HepG2 (cell line): ENCODE measurements around the gene CHD2. TPM values are rescaled to one million over a fixed set of nuclear protein-coding genes. Genes with fewer than 3 reads are reported as not detected.

Experiments
- ATAC-seq: fragments of 200-7000 bp; cut with Tn5 transposase; 3 replicates; pipeline ENCODE4 v1.9.1; 2020; ENCODE audit warnings: mild to moderate bottlenecking, moderate library complexity
- BruUV-seq: library from RNA; stranded (reverse); fragments of 400-500 nt; replicated peaks from 2 replicates; lab custom pipeline; 2021; lab: Mats Ljungman, UMichigan
- CTCF ChIA-PET: fragments of 300-600 bp; formaldehyde crosslinking; extraction: SDS; loops from one replicate; lab custom pipeline; 2021; ENCODE audit warnings: low total read pairs, inconsistent platforms, low intra/inter-chr PET ratio; lab: Yijun Ruan, JAX
- POLR2A ChIA-PET: fragments of 350-600 bp; sonication (Branson Sonifier 250); formaldehyde crosslinking; loops from one replicate; lab custom pipeline; 2020; ENCODE audit warnings: antibody characterized with exemption, inconsistent platforms; lab: Yijun Ruan, JAX
- DNase-seq: peaks from one replicate; pipeline ENCODE4 v3.0.0-alpha.2; 2015; ENCODE audit warnings: low spot score
- FAIRE-seq: peaks from 3 replicates; lab custom pipeline; 2011; peaks lifted over from hg19 to GRCh38; lab: Jason Lieb, UNC
- H2AFZ ChIP-seq: one replicate; pipeline ENCODE4 v1.6.1; 2011; ENCODE audit warnings: low read length, inconsistent platforms
- H3K27ac ChIP-seq: fragments of 300-600 bp; 3 replicates; pipeline ENCODE4 v1.8.0; 2011; ENCODE audit warnings: mixed run types, mild to moderate bottlenecking, mixed read lengths, low read length, inconsistent platforms; ENCODE audit not compliant: insufficient read depth; ENCODE audit errors: extremely low read length
- H3K27me3 ChIP-seq, 2 experiments: fragments of 200-600 bp in 1 of 2; 2 replicates in 1 of 2; 3 replicates in 1 of 2; pipeline versions ENCODE4 v1.6.0 to v1.8.0; 2011; ENCODE audit warnings: low read length in 2 of 2, mild to moderate bottlenecking in 2 of 2, moderate library complexity in 2 of 2, inconsistent platforms in 1 of 2; ENCODE audit not compliant: insufficient read depth in 2 of 2, control insufficient read depth in 1 of 2
- H3K36me3 ChIP-seq, 2 experiments: fragments of 200-600 bp in 1 of 2; replicated peaks in 1 of 2; 2 replicates in 1 of 2; 3 replicates in 1 of 2; pipeline versions ENCODE4 v1.5.1 to v1.8.0; 2011; ENCODE audit warnings: low read length in 2 of 2, inconsistent platforms in 1 of 2; ENCODE audit not compliant: insufficient read depth in 2 of 2, control insufficient read depth in 1 of 2
- H3K4me1 ChIP-seq: 2 replicates; pipeline ENCODE4 v1.5.1; 2012; ENCODE audit warnings: low read length, inconsistent platforms; ENCODE audit not compliant: insufficient read depth
- H3K4me2 ChIP-seq: 2 replicates; pipeline ENCODE4 v1.6.0; 2011; ENCODE audit warnings: low read depth, low read length, inconsistent platforms
- H3K4me3 ChIP-seq, 3 experiments: fragments of 200-600 bp in 1 of 3; sonication (generic), shearing (Covaris generic) in 1 of 3; replicated peaks in 1 of 3; 2 replicates each; pipeline ENCODE4 v1.5.1; 2011 to 2016; ENCODE audit warnings: low read length in 3 of 3, inconsistent platforms in 2 of 3, low read depth in 2 of 3, mild to moderate bottlenecking in 2 of 3, control low read depth in 1 of 3, mixed read lengths in 1 of 3; ENCODE audit not compliant: insufficient read depth in 1 of 3
- H3K79me2 ChIP-seq: one replicate; pipeline ENCODE4 v1.6.1; 2011; ENCODE audit warnings: low read length, inconsistent platforms; ENCODE audit not compliant: insufficient read depth
- H3K9ac ChIP-seq: 2 replicates; pipeline ENCODE4 v1.6.0; 2011; ENCODE audit warnings: mild to moderate bottlenecking, low read depth, low read length, inconsistent platforms; ENCODE audit not compliant: insufficient read depth
- H3K9me3 ChIP-seq: 2 replicates; pipeline ENCODE4 v1.5.1; 2012; ENCODE audit warnings: mild to moderate bottlenecking, low read length
- H4K20me1 ChIP-seq: 2 replicates; pipeline ENCODE4 v1.6.0; 2011; ENCODE audit warnings: inconsistent platforms, mild to moderate bottlenecking, low read length, moderate library complexity; ENCODE audit not compliant: insufficient read depth
- PPARG ChIP-seq: conservative IDR thresholded peaks from 2 replicates; pipeline ENCODE4 v1.6.1; 2016; ENCODE audit warnings: missing biosample characterization, missing genetic modification reagents
- SALL1 ChIP-seq: sonication (generic); formaldehyde crosslinking; IDR thresholded peaks from 2 replicates; pipeline ENCODE4 v1.8.0; 2022; ENCODE audit warnings: mild to moderate bottlenecking, missing genetic modification reagents
- WGBS: methylation state at CpG from one replicate; pipeline ENCODE4 v1.1.6; 2017; ENCODE audit warnings: low lambda C conversion rate; 5-methylcytosine and 5-hydroxymethylcytosine counted together
- in situ Hi-C: cut with HindIII; loops from 2 replicates; pipeline ENCODE4 v1.10.0; 2017; ENCODE audit warnings: low pct_unique_long_range_greater_than_20kb; ENCODE audit not compliant: extremely low pct_ligation_motif_present
- intact Hi-C: fragments of 100-400 bp; cut with micrococcal nuclease; formaldehyde crosslinking; loops from one replicate; pipeline ENCODE4 v1.10.0; 2022; ENCODE audit not compliant: unreplicated experiment
- polyA plus RNA-seq, 8 experiments: library from polyadenylated mRNA; depleted of rRNA in 3 of 8; stranded (reverse) in 7 of 8; unstranded in 1 of 8; fragments of >200 nt; fragmentation: Illumina TruSeq in 4 of 8; extraction: Trizol in 4 of 8; gene quantifications; 2 replicates each; pipeline versions ENCODE4 v1.2.1 to v1.2.3, GENCODE V29; 2011 to 2016; ENCODE audit warnings: low read depth in 4 of 8, missing spikeins in 1 of 8, mixed read lengths in 1 of 8; ENCODE audit not compliant: insufficient read depth in 1 of 8
- total RNA-seq, 5 experiments: library from RNA; depleted of rRNA; stranded (reverse); fragments of >200 nt; fragmentation: Illumina TruSeq; extraction: Trizol; gene quantifications; 2 replicates each; pipeline ENCODE4 v1.2.3, GENCODE V29; 2016; ENCODE audit warnings: low read depth in 1 of 5
- TF ChIP-seq, protein P1 (sequence below): sonication (generic); formaldehyde crosslinking; IDR thresholded peaks from 2 replicates; pipeline ENCODE4 v1.4.0; 2020; ENCODE audit warnings: missing genetic modification reagents

The CHD2 gene
- total and polyA plus RNA-seq, 2 of the 13 experiments (the other 11 are each of a cell fraction or from before 2014, with no cell fraction given) = 54.0 to 54.1 TPM

DNA sequence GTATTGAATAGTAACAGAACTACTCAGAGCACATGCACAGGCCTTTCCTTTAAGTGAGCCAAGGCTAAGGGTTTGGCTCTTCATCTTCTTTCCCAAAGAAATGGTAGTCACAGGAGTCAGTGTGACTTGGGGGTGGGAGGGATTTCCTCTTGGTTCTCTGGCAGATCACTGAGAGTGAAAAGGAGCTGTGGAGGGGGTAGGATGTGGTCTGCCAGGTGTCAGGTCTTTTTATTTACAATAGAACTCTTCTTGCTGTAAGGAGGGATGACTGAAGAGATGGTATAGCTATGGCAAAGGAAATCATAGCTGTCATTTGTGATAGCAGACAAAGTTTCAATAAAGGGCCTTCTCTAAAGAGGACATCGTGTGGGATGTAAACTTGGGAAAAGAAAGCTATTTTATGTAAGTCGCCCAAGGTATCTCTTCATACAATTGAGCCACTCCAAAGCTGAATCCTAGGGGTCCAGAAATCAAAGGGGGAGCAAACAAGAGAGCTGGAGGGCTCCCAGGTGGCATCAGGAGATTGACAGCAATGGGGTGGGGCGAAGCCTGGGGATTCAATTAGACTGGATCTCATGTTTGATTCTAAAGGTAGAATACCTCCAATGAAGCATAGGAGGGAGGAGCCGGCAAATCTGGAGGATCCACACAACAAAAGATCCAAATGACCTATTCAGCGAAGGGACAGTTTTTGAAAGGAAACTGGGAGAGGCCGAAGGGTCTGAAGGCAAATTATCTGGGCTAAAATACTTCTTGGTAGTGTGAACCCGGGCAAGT, 20.0 kb upstream of the CHD2 start (continued):
- TF ChIP-seq, protein P1, sequence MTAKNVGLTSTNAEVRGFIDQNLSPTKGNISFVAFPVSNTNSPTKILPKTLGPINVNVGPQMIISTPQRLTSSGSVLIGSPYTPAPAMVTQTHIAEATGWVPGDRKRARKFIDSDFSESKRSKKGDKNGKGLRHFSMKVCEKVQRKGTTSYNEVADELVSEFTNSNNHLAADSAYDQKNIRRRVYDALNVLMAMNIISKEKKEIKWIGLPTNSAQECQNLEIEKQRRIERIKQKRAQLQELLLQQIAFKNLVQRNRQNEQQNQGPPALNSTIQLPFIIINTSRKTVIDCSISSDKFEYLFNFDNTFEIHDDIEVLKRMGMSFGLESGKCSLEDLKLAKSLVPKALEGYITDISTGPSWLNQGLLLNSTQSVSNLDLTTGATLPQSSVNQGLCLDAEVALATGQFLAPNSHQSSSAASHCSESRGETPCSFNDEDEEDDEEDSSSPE (CRISPR knock-in tag) = no peak
- no peak for TF ChIP-seq PPARG (CRISPR knock-in tag)

DNA sequence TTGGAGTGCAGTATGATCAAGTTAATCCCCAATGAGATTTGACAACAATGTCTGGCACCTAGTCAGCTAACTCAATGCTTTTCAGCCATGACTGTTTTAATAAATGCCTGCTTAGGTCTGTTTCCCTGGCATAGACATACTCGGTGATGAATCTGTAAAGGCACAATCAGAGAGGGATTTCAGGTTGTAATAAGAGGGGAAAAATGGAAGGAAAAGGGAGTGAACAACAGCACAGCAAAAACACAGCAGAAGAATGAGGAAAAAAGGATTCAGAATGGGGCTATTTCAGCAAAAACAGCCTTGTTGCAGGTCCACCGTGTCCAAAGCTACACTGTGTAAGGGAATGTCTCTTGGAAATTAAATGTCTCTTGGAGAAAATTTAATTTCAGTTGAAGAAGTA, 19.3 kb upstream of the CHD2 start:
- no peak for FAIRE-seq
- WGBS = 50% methylated on average over 2 of the region's 2 CpGs
- peaks cover 0 to 4% of the 10 kb centered on the region in 2 experiments; a peak in 1 of 5 replicates for H3K27me3 ChIP-seq
- no peaks in the 10 kb centered on the region for H3K9me3 ChIP-seq
- intact Hi-C loops = no loop called here
- peak overlapping the region; percentile 90 for H3K27ac ChIP-seq
- no TSS peak for BruUV-seq
- peak overlapping the region; percentile 90 for H3K4me2 ChIP-seq
- H3K4me3 ChIP-seq = peak overlapping the region in 1 of 3 experiments; percentile 62; a peak in 1 of 6 replicates
- no peak for DNase-seq
- in situ Hi-C loops = loop anchor here (5.0 kb wide), 1 partner anchor 68 kb away; no protein-coding TSS in a partner anchor
- H4K20me1 ChIP-seq = peaks cover 21% of the 10 kb centered on the region
- peak overlapping the region; percentile 87 for H3K9ac ChIP-seq
- peak overlapping the region; percentile 71 for H2AFZ ChIP-seq
- H3K36me3 ChIP-seq = no peaks in the 10 kb centered on the region
- ATAC-seq = no peak
- H3K79me2 ChIP-seq = peaks cover 35% of the 10 kb centered on the region
- no peak for TF ChIP-seq SALL1 (CRISPR knock-in tag)
- peaks cover 56% of the 10 kb centered on the region for H3K4me1 ChIP-seq
- POLR2A ChIA-PET = interaction anchor here (2.2 to 6.6 kb wide), 9 partner anchors 14 to 84 kb away, joined by 9 to 211 read pairs (median 41); partner anchors contain the start of gene CHD2
- CTCF ChIA-PET = no interaction called here
